Right hindlimb (tissue), 1 donor: ENCODE data around the gene ANK3.

Experiments used
- DNase-seq: peaks from one replicate; pipeline ENCODE4 v3.0.0-alpha.2; 2018

Gene ANK3

GRCh38 chr10:60169111-60169510 lies 220.6 kb downstream of the ANK3 start:
- no peak for DNase-seq

DNA sequence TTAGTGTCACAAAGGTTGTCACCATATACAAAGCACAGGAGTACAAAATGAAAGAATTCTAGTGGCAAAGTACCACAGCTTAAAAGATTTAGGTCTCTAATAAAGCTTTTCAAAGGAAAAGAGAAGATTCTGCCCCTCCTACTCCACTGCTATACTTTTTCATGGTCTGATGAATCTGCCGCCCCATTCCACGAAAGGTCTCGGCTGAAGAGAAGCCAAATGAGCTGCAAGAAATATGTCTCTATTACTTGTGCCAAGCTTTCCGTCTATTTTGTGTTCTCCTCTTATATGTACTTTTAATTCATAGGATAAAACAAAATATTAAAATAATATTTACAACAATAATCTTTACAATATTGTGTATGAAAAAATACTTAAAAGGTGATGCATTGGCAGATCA lies 222.6 kb downstream of the ANK3 start:
- DNase-seq, result no peak

DNA sequence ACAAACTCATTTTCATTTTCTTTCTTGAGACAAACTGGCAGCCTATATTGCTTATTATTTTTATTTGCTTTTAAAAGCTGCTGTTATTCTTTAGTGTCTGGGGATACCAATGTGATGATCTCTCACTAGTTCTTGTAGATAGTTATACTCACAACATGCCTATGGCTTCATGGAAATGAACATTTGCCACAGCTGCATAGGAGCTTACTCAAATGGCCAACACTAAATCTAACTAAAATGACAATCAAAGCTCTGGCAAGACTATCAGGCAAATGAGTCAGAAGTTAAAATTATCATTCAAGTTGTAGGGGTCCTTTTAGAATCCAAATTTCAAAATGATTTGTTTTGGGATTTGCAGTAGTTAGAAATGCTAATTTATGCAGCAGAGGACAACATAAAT lies 225.9 kb downstream of the ANK3 start:
- DNase-seq, result no peak

GRCh38 chr10:60162631-60163030 lies 227.0 kb downstream of the ANK3 start:
- no peak for DNase-seq

DNA sequence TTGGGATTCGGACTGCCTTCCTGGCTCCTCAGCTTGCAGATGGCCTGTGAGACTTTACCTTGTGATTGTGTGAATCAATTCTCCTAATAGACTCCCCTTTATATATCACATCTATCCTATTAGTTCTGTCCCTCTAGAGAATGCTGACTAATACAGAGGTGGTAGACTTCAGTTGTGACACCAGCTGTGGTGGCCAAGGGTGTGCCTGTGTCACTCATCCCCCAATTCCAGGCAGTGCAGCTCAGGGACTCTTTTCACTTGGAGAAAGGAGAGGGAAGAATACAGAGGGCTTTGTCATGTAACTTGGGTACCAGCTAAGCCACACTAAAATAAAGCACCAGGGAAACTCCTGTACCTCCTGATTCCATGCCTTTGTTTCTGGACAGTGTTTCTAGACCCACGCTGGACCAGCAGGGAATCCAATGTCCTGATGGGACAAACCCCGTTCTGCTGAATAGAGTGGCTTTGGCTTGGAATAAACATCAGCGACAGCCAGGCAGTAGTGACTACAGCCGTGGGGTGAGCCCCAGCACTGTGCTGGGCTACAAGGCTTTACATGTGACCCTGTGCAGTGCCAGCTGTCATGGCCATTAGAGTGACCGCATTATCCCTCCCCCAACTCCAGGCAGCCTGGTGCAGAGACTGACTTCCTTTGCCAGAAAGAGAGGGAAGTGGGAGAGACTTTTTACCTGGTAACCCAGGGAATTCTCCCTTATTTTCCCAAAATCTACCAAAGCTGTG lies 233.6 kb downstream of the ANK3 start:
- DNase-seq, result no peak

- DNase-seq, result no peak
Observed at GRCh38 chr10:60155099-60155877, 234.4 kb downstream of the ANK3 start.

DNA sequence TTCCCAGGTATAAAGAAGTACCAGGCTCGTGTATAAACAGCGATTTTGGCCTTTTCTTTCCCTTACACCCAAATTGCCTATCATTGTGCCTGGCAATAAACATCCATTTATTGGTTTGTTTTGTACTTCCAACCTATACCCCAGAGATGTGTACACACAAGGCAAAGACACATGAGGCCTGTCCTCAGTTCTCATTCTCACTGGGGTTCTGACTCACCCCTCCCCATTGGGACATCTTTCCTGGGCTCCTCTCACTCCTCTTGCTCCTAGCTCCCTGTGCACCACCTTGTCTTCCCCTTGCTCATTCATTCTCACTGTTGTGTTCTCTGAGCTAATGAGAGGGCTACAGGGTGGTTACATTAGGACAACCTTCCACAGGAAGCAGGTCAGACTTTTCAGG lies 240.7 kb downstream of the ANK3 start:
- DNase-seq, result no peak

DNA sequence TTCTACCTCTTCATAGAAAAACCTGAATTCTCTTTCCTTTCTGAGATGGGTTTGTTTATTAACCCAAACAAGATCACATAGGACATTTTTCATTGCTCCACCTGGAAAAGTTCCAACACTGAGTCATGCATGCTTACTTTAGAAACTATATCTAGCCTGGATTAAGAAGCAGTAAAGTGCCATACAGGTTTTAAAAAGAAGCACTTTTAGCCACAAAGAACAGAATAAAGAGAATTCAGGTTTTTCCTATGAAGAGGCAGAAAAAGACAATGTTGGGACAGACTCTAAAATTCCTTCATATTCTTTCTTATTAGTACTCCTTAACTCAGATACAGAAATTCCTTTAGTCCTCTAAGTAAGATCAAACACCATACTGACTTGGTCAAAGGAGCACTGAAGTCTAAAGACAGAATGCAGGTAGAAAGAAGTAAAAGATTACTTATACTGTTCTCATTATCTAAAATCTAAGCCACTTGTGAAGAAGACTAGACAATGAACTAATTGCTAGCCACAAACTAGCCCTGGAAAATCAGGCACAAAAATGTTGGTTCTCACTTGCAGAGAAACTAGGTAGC lies 241.3 kb downstream of the ANK3 start:
- no peak for DNase-seq

DNA sequence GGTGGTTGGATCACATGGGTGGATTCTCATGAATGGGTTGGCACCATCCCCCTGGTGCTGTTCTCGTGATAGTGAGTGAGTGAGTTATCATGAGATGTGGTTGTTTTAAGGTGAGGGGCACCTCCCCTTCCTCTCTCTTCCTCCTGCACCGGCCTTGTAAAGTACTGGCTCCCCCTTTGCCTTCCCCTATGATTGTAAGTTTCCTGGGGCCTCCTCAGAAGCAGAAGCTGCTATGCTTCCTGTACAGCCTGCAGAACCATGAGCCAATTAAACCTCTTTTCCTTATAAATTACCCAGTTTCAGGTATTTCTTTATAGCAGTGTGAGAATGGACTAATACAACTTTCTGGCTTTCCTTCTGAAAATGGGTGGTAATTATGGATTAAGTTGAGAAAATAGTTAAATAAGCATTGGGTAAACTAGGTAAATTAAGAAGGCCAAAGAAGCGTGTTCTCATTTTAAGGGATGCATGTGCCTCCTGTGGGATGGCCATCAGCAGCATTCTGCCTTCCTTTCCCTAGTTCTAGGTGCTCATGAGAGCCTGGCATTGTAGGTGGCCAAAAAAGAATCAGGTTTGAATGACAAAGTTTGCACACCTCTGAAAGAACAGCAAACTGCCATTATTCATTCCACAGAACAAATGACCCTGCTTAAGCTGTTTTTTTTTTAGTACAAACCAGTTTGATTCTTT lies 242.0 kb downstream of the ANK3 start:
- DNase-seq, result no peak

- DNase-seq, result no peak
Observed at GRCh38 chr10:60147025-60147424, 242.7 kb downstream of the ANK3 start.

GRCh38 chr10:60144099-60144498 lies 245.6 kb downstream of the ANK3 start:
- no peak for DNase-seq

DNA sequence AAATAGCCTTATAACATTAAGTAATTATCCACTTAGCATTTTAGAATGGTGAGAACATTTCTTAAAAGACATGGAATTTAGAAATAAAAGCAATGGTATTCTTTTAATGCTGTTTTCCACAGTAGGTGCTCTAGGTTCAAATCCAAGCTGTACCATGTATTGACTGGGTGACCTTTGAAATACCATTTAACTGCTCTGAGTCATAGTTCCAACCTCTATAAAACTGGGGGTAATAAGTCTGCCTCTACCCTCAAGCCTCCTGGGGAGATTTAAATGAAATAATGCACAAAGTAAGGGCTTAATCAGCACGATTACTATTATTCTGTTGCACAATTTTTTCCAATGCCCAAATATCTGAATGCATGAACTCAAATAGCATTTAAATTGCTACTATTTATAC lies 246.9 kb downstream of the ANK3 start:
- no peak for DNase-seq

DNA sequence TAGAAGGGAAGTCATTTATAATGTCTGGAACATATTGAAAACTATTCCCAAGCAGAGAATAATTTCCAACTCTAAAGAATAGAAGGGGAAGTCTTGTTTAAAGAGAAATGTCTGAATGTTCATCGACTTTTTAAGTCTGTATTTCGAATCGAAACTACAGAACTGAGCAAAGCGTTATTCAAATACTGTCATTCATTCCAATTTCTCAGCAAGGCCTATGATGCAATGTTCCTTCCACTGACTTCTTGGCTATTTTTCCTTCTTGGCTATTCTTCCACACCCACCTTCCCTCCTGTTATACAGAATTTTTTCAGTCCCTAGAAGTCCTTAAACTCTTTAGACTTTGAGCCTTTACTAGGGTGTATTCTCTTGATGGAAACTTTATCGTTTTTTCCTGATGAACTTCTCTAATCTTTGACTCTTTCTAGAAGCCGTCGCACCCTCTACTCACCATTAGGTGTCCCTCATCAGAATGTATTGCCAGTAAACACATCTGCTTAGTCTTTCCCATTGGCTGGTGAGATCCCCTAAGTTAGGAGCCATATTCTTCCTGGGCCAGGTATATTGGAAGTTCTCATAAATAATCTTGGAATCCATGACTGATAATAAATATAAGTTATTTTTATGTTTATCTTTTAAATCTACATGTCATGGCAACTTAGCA lies 247.6 kb downstream of the ANK3 start:
- DNase-seq, result no peak

GRCh38 chr10:60140651-60141632 lies 248.7 kb downstream of the ANK3 start:
- DNase-seq, result peak; percentile 49

- DNase-seq, result no peak
Observed at GRCh38 chr10:60139798-60140566, 249.7 kb downstream of the ANK3 start.

DNA sequence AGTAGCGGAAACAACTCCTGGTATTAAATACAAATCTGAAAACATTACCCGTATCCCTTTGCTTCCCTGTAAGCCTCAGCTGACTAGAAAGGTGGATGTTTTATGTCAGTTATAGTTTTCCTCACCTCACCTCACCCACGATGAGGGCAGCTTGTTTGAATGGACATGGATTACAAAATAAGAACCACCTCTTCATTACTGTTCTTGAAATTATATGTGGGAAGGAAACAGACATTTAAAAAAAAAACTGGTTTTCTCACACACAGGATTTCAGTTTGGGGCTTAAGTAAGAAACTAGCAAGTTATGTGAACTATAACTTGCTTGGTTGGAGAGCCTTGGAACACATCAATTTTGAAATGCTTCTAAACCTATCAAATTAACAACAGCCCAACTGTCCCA lies 250.4 kb downstream of the ANK3 start:
- no peak for DNase-seq

DNA sequence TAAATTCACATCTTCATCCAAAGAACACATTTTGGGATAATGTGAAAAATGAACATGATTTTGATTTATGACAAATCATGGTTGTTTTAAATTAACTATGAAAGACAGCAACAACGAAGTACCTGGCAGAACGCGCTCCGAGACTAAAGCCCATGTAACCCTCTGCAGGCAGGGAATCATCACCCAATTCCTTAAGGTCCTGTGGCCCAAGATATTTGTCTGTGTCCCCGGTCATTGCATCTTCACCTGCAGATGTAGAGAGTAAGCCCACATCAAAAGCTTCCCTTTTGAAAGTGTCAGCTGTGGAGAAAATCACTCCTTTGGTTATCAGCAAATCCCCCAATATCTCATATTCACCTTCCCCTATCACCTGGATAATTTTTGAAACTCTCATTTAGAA lies 250.8 kb downstream of the ANK3 start:
- DNase-seq, result no peak

DNA sequence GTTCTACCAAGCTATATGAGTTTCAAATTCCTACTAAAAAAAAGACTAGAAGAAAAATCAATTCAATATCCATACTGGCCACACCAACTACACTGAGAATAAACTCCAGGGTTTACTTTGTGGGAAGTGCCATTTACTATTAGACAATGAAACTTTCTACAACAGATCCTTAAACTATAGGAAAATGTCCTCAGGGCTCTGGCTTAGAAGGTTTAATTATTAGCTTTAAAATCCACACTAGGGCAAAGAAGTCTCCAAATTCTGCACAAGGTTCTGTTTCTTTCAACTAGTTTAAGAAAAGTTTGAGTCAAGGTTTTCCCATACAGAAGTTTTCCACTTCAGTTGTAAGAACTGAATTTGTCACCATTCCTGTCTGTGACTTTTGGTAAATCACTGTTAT lies 251.6 kb downstream of the ANK3 start:
- no peak for DNase-seq

GRCh38 chr10:60137292-60137992 lies 252.2 kb downstream of the ANK3 start:
- no peak for DNase-seq

- DNase-seq, result no peak
Observed at GRCh38 chr10:60135020-60135419, 254.7 kb downstream of the ANK3 start.
